Esophagus muscularis mucosa (tissue), 3 donors: ENCODE data around the gene PSME3.

Experiments
- POLR2A ChIP-seq: fragments of 450-650 bp; IDR thresholded peaks from one replicate; pipeline ENCODE4 v1.6.1; 2017; ENCODE audit warnings: antibody characterized with exemption, moderate library complexity, mild to moderate bottlenecking, low read depth
- TF ChIP-seq, protein P1 (sequence below), 3 experiments: fragments of 200-600 bp in 2 of 3; fragments of 450-650 bp in 1 of 3; sonication (generic) in 2 of 3; IDR thresholded peaks; one replicate each; pipeline ENCODE4 v1.5.1; 2017 to 2019; ENCODE audit warnings: antibody characterized with exemption in 3 of 3, mild to moderate bottlenecking in 2 of 3, moderate library complexity in 1 of 3

DNA sequence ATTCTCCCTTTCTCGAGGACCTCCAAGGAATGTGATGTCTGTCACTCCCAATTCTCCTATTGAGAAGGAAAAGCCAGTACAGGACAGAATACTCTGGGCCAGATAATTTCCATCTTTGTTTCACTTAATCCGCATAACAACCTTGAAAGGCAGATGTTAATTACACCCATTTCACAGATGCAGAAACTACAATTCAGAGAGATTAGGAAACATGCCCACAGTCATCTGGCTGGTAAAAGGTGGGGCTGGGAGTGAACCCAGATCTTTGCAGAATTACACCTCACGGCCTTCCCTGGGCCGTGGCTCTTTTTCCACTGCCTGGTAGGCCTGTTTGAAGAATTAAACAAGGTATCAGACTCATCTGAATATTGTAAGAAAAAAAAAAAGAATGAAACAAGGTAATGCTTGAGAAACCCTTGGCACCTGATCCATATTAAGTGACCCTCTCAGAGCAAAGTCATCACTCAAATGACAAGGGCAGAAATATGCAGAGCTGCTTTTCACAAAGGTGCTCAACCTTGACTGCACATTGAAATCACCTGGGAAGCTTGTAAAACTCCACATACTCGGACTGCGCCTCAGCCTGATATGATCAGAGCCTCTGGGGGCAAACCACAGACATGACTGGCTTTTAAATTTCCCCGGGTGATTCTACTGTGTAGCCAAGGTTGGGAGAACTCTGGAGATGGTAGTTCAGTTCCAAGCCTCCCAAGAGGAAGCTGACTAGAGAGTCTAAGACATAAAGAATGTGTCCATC is 50.8 kb downstream of the PSME3 start:
- no peak for TF ChIP-seq POLR2A
- TF ChIP-seq, protein P1, sequence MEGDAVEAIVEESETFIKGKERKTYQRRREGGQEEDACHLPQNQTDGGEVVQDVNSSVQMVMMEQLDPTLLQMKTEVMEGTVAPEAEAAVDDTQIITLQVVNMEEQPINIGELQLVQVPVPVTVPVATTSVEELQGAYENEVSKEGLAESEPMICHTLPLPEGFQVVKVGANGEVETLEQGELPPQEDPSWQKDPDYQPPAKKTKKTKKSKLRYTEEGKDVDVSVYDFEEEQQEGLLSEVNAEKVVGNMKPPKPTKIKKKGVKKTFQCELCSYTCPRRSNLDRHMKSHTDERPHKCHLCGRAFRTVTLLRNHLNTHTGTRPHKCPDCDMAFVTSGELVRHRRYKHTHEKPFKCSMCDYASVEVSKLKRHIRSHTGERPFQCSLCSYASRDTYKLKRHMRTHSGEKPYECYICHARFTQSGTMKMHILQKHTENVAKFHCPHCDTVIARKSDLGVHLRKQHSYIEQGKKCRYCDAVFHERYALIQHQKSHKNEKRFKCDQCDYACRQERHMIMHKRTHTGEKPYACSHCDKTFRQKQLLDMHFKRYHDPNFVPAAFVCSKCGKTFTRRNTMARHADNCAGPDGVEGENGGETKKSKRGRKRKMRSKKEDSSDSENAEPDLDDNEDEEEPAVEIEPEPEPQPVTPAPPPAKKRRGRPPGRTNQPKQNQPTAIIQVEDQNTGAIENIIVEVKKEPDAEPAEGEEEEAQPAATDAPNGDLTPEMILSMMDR (IDR thresholded peaks at IDR 0.05), result no peak
